ENCODE data around the gene AIFM2. TPM values are rescaled to one million over a fixed set of nuclear protein-coding genes. Genes with fewer than 3 reads are reported as not detected.

AIFM2 gene
- total RNA-seq, 4 donors from 2014 or later = 11.8 to 23.3 (median 16.9) TPM

- Histone ChIP-seq H3K9me3 (no peaks in the 10 kb centered on the region), H3K27me3 (no peaks in the 10 kb centered on the region), H3K27ac (no peak overlapping the region), H3K4me1 (no peaks in the 10 kb centered on the region), H3K36me3 (peaks cover 0 to 22% of the 10 kb centered on the region in 2 donors), H3K4me3 (no peak overlapping the region)
- TF ChIP-seq POLR2AphosphoS5 (IDR thresholded peaks at IDR 0.05) = no peak
- TF ChIP-seq CTCF (IDR thresholded peaks at IDR 0.05) = no peak
- TF ChIP-seq POLR2A (IDR thresholded peaks at IDR 0.05) = no peak
- TF ChIP-seq EP300 (IDR thresholded peaks at IDR 0.05) = no peak
- 100% methylated on average over 1 to 3 of the region's 5 CpGs for WGBS, 2 donors (ENCODE audit: low coverage in 1 of 2)
- ATAC-seq = no peak
Observed at GRCh38 chr10:70078329-70078728, 54.3 kb downstream of the AIFM2 start.

GRCh38 chr10:70074971-70075370 lies 57.7 kb downstream of the AIFM2 start:
- no peak for ATAC-seq
- Histone ChIP-seq H3K4me3 (no peak overlapping the region), H3K36me3 (peaks cover 0 to 17% of the 10 kb centered on the region in 2 donors), H3K4me1 (no peaks in the 10 kb centered on the region), H3K27ac (no peak overlapping the region), H3K9me3 (no peaks in the 10 kb centered on the region), H3K27me3 (no peaks in the 10 kb centered on the region)
- no peak for TF ChIP-seq POLR2AphosphoS5 (IDR thresholded peaks at IDR 0.05)
- no peak for TF ChIP-seq CTCF (IDR thresholded peaks at IDR 0.05)
- TF ChIP-seq POLR2A (IDR thresholded peaks at IDR 0.05) = no peak
- no peak for TF ChIP-seq EP300 (IDR thresholded peaks at IDR 0.05)
- WGBS, 2 donors (ENCODE audit: low coverage in 1 of 2) = 94 to 100% methylated on average over 2 of the region's 2 CpGs

- H3K27ac ChIP-seq = no peak overlapping the region
- H3K36me3 ChIP-seq = peaks cover 0 to 17% of the 10 kb centered on the region in 2 donors
- no peak for ATAC-seq
- no peaks in the 10 kb centered on the region for H3K27me3 ChIP-seq
- no peaks in the 10 kb centered on the region for H3K9me3 ChIP-seq
- TF ChIP-seq EP300 (IDR thresholded peaks at IDR 0.05) (no peak), CTCF (IDR thresholded peaks at IDR 0.05) (no peak), POLR2AphosphoS5 (IDR thresholded peaks at IDR 0.05) (no peak), POLR2A (IDR thresholded peaks at IDR 0.05) (no peak)
- H3K4me3 ChIP-seq = no peak overlapping the region
- WGBS, 2 donors (ENCODE audit: low coverage in 1 of 2) = 50 to 71% methylated on average over 1 to 2 of the region's 2 CpGs
- H3K4me1 ChIP-seq = no peaks in the 10 kb centered on the region
Observed at GRCh38 chr10:70074165-70074564, 58.5 kb downstream of the AIFM2 start.

GRCh38 chr10:70070834-70071233 lies 61.8 kb downstream of the AIFM2 start:
- Histone ChIP-seq H3K27me3 (no peaks in the 10 kb centered on the region), H3K4me3 (no peak overlapping the region), H3K4me1 (no peaks in the 10 kb centered on the region), H3K9me3 (no peaks in the 10 kb centered on the region), H3K36me3 (peaks cover 0 to 4% of the 10 kb centered on the region in 2 donors), H3K27ac (no peak overlapping the region)
- WGBS, 2 donors (ENCODE audit: low coverage in 1 of 2) = 92 to 96% methylated on average over 3 to 8 of the region's 11 CpGs
- ATAC-seq = no peak
- TF ChIP-seq POLR2AphosphoS5 (IDR thresholded peaks at IDR 0.05) (no peak), POLR2A (IDR thresholded peaks at IDR 0.05) (no peak), CTCF (IDR thresholded peaks at IDR 0.05) (no peak), EP300 (IDR thresholded peaks at IDR 0.05) (no peak)

- 80 to 82% methylated on average over 4 of the region's 5 CpGs for WGBS, 2 donors (ENCODE audit: low coverage in 1 of 2)
- no peak overlapping the region for H3K4me3 ChIP-seq
- ATAC-seq = no peak
Observed at GRCh38 chr10:70069346-70069745, 63.3 kb downstream of the AIFM2 start.

More at GRCh38 chr10:70069346-70069745, 63.3 kb downstream of the AIFM2 start:
- Histone ChIP-seq H3K27ac (no peak overlapping the region), H3K27me3 (no peaks in the 10 kb centered on the region), H3K36me3 (no peaks in the 10 kb centered on the region), H3K9me3 (no peaks in the 10 kb centered on the region), H3K4me1 (no peaks in the 10 kb centered on the region)
- TF ChIP-seq EP300 (IDR thresholded peaks at IDR 0.05) = no peak
- TF ChIP-seq POLR2AphosphoS5 (IDR thresholded peaks at IDR 0.05) = no peak
- no peak for TF ChIP-seq CTCF (IDR thresholded peaks at IDR 0.05)
- TF ChIP-seq POLR2A (IDR thresholded peaks at IDR 0.05) = no peak
